NCI-H2107 (cell line): ENCODE data around the gene RAP1A.
"Not testable (repeated sequence)": the region's sequence is repeated elsewhere in the genome, so short reads cannot be mapped to it uniquely, and the experiment has no call there.

ENCODE experiments used
- DNase-seq: peaks from one replicate; lab custom pipeline; 2025; lab: John Stamatoyannopoulos, UW

The RAP1A gene

GRCh38 chr1:111598544-111598943, 21.0 kb upstream of the RAP1A start:
- DNase-seq: no peak

DNA sequence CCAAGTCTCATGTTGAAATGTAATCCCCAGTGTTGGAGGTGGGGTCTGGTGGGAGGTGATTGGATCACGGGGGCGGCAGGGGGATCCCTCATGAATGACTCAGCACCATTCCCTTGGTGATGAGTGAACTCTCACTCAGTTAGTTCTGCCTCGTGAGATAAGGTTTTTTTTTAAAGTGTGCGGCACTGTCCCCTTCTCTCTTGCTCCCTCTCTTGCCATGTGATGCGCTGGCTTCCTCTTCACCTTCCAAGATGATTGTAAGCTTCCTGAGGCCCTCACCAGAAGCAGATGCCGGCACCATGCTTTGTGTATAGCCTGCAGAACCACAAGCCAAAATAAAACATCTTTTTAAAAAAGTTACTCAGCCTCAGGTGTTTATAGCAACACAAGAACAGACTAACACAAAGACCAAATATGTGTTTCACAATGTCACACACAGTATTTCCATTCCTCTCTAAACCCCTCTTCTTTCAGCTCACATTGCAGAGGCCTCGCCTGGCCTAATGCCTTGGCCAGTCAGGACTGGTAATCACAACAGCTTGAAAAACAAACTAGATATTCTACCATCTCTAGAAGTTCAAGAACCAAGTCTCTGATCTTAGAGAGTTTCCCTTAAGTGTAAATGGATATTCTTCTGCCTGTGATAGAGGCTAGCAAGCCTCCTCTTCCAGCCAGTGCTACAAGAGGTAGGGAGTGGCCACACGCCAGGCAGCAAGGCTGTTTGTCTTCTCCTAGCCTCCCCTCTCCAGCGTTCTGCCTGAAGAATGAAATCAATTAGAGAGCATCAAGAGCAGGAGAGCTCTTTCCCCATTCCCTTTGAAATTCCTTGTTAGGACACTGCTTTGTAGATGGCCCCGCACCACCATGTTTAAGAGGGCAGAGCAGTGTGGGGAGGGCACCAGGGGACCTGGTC, 19.6 kb upstream of the RAP1A start:
- DNase-seq: no peak

- no peak for DNase-seq
Measured at GRCh38 chr1:111600886-111601386, 18.7 kb upstream of the RAP1A start.

- no peak for DNase-seq
Measured at GRCh38 chr1:111602302-111602701, 17.3 kb upstream of the RAP1A start.

DNA sequence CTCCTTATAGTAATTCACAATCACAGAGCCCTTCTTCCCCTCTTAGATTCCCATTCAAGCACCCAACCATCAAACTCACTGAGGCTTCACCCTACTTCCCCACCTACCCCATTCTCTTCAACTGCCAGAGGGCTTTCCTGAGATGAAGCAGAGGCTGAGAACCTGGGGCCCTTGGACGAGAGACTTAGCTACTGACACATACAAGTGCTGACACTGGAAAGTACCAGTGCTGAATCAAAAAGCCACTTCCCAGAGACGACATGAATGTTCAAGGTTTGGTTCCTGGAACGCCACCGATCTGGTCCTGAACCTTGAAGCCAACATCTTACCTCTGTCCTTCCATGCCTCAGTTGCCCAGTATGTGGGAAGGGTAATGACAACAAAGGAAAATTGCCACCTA, 16.6 kb upstream of the RAP1A start:
- no peak for DNase-seq

- no peak for DNase-seq
Measured at GRCh38 chr1:111603979-111604378, 15.6 kb upstream of the RAP1A start.

- no peak for DNase-seq
Measured at GRCh38 chr1:111604931-111605330, 14.7 kb upstream of the RAP1A start.

GRCh38 chr1:111605576-111605975, 14.0 kb upstream of the RAP1A start:
- no peak for DNase-seq

GRCh38 chr1:111606457-111607215, 13.0 kb upstream of the RAP1A start:
- DNase-seq: not testable (repeated sequence)

DNA sequence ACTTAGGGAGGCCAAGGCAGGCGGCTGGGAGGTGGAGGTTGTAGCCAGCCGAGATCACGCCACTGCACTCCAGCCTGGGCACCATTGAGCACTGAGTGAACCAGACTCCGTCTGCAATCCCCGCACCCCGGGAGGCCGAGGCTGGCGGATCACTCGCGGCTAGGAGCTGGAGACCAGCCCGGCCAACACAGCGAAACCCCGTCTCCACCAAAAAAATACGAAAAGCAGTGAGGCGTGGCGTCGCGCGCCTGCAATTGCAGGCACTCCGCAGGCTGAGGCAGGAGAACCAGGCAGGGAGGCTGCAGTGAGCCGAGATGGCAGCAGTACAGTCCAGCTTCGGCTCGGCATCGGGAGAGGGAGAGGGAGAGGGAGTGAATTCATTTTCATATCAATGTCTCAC, 11.1 kb upstream of the RAP1A start:
- DNase-seq: not testable (repeated sequence)

GRCh38 chr1:111611986-111612385, 7.6 kb upstream of the RAP1A start:
- DNase-seq: no peak

DNA sequence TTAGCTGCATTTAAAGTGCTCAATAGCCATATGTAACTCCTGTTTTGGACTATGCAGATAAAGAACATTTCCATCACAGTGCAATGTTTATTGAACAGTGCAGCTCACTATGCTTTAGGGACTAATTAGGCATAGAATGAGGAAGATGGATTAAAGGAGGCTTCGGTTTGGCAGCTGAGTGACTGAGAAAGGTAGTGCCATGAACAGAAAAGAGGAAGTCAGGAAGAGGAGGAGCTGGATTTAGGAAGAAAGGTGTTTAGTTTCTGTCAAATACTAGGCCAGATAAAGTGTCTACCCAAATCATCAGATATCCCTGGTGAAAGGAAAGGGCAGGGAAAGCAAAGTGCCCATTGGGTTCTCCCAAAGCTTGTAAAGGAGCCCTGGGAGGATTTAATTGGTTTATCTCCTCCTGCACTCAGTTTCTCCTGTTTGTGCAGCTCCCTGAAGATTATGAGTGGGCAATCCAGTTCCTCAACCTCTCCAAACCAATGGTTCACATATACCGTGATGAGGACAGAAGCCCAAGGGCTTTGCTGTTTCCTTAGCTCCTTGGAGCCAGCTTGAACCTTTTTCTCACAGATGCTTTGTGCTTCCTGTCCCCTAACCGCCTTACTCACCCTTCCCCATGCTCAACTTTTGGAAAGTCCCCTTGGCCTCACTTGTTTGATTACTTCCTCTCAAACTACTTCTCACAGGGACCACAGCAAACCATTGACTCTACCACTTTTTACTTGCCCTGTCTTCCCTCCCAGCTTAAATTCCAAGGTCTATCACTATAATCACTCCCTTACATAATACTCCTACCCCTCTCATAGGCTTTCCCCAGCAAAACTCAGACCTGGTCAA, 3.5 kb upstream of the RAP1A start:
- no peak for DNase-seq

DNA sequence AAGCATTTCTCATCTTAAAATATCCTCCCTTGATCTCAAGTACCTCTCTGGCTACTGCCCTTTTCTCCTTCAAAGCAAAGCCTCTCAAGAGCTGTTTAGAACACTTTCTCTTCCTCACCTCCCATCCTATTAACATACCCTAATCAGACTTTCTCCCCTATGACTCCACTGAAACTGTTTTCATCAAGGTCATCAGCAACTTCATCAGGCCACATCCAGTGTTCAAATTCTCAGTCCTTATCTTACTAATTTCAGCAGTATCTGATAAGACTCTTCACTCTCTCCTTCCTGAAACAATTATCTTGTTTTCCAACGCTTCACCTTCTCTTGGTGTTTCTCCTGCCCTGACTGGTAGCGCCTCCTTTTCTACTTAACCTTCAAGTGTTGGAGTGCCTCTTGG, 1.5 kb upstream of the RAP1A start:
- DNase-seq: no peak

DNA sequence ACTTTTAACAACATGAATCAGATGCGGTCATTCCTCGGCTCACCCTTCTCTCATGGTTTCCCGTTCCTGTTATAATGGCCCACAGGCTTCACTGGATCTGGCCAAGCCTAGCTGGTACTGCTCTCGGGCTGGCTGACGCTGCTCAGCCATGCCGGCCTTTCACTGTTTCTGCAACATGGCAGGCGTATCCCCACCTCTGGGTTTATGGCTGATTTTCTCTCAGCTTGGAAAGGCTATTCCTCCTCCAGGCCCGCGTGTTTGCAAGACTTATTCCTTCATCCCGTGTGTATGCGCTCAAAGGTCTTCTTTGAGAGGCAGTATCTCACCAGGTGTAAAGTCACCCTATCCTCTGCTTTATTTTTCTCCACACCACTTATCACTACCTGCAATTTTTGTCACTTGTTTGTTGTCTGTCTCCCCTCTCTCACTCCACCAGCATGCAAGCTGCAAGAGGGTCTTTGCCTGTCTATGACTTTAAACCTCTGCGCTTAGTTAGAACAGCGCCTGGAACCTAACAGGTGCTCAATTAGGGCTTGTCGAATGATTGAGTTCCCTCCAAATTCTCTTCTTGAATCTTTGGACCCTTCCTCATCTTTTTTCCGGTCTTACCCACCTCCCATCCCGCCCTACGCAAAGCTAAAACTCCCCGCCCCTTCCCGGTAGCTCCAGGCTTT, 491 bp upstream of the RAP1A start:
- DNase-seq: no peak

DNA sequence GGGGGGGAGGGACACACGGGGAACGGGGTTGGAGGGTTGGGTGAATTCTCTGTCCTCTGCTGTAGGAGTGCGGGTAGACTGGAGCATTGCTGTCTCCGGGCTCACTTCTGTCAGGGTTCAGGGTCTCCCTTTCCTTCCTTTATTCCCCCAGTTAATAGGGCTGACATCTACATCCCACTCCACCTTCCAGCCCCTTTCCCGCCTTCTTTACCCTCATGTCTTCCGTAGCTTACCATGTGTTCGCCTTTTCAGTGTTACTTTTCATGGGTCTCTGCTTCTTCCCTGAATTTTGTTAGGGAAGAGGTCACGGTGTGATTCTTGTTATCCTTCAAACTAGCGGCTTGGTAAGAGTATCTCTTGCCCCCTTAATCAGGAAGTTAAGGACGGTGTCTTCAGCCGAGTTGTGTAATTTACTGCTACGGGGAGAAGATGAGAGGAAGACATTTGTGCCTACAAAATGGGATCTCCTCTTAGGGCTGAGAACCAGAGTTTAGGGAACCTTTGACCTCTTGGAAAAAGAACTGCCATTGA, 917 bp downstream of the RAP1A start:
- no peak for DNase-seq

GRCh38 chr1:111621050-111621449, 1.5 kb downstream of the RAP1A start:
- DNase-seq: no peak

DNA sequence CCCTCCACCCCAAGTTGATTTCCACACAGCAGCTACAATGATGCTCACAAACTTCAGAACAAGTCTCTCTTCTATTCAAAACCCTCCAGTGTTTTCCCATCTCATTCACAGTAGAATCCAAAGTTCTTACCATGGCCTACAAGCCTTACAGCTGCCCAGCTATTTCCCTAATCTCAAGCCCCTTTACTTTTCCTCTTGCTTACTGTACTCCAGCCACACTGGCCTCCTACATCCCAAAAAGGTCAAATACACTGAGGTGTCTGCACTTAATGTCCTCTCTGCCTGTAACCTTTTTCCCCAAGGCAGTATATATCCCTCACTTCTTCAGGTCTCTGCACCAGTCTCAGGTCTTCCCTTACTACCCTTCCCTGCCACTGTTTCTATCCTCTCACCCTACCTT, 2.6 kb downstream of the RAP1A start:
- DNase-seq: no peak

GRCh38 chr1:111624382-111624781, 4.8 kb downstream of the RAP1A start:
- no peak for DNase-seq

- no peak for DNase-seq
Measured at GRCh38 chr1:111625276-111625675, 5.7 kb downstream of the RAP1A start.

DNA sequence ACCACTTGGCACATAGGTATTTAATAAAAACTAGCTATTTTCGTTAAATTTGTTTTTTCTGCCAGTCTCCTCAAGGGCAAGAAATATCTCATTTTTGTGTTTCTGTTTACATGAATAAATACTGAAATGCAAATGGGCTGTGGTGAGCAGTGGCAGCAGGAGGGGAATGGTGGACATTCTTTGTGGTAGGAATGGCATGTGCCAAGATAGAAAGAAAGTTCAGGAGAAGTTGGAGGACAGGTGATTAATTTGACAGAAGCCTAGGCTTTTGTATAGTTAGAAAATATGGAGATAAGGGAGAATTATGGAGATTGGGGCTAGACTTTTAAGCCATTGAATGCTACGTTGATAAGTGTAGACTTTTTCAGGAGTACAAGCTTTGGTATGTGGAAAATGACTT, 8.6 kb downstream of the RAP1A start:
- DNase-seq: no peak
